Measurements from ENCODE around the gene AKAP3.

AKAP3 gene

GRCh38 chr12:4648501-4649357 is at the start of gene AKAP3, which contains the start of gene NDUFA9:
Gene AKAP3 (minus strand): TSS chr12:4649051. CDS start chr12:4638196, 10,855 bp downstream.
Gene NDUFA9 (plus strand): TSS chr12:4649114. CDS start chr12:4649127, 13 bp downstream.
- peak; percentile 95 for FAIRE-seq

- no peak for FAIRE-seq
Observed at GRCh38 chr12:4690760-4691159, 41.9 kb upstream of the AKAP3 start.

GRCh38 chr12:4685317-4685716 is 36.5 kb upstream of the AKAP3 start:
- FAIRE-seq: no peak

- FAIRE-seq: no peak
Observed at GRCh38 chr12:4681732-4682131, 32.9 kb upstream of the AKAP3 start.

GRCh38 chr12:4679711-4680110 is 30.9 kb upstream of the AKAP3 start:
- FAIRE-seq: no peak

- FAIRE-seq: no peak
Observed at GRCh38 chr12:4665236-4665635, 16.4 kb upstream of the AKAP3 start.

- no peak for FAIRE-seq
Observed at GRCh38 chr12:4663971-4664505, 15.2 kb upstream of the AKAP3 start.

- no peak for FAIRE-seq
Observed at GRCh38 chr12:4653691-4654090, 4.8 kb upstream of the AKAP3 start.

- FAIRE-seq: no peak
Observed at GRCh38 chr12:4653257-4653656, 4.4 kb upstream of the AKAP3 start.

GRCh38 chr12:4649358-4649661 is 459 bp upstream of the AKAP3 start:
- FAIRE-seq: no peak

GRCh38 chr12:4648104-4648500 is 749 bp downstream of the AKAP3 start:
- FAIRE-seq: peak; percentile 83

GRCh38 chr12:4645023-4645422 is 3.8 kb downstream of the AKAP3 start:
- FAIRE-seq: no peak

GRCh38 chr12:4643747-4644146 is 5.1 kb downstream of the AKAP3 start:
- FAIRE-seq: no peak

- FAIRE-seq: no peak
Observed at GRCh38 chr12:4630262-4630661, 18.6 kb downstream of the AKAP3 start.

GRCh38 chr12:4628406-4628805 is 20.4 kb downstream of the AKAP3 start:
- FAIRE-seq: no peak

GRCh38 chr12:4626543-4626942 is 22.3 kb downstream of the AKAP3 start:
- no peak for FAIRE-seq

GRCh38 chr12:4621511-4621910 is 27.3 kb downstream of the AKAP3 start:
- no peak for FAIRE-seq

GRCh38 chr12:4615667-4616066 is 33.2 kb downstream of the AKAP3 start:
- FAIRE-seq: no peak

- FAIRE-seq: no peak
Observed at GRCh38 chr12:4610481-4610880, 38.4 kb downstream of the AKAP3 start.

GRCh38 chr12:4609071-4609470 is 39.8 kb downstream of the AKAP3 start:
- no peak for FAIRE-seq

GRCh38 chr12:4607056-4607455 is 41.8 kb downstream of the AKAP3 start:
- no peak for FAIRE-seq

GRCh38 chr12:4604684-4605193 is 44.1 kb downstream of the AKAP3 start:
- FAIRE-seq: no peak

- no peak for FAIRE-seq
Observed at GRCh38 chr12:4603946-4604345, 44.9 kb downstream of the AKAP3 start.

GRCh38 chr12:4603421-4603820 is 45.4 kb downstream of the AKAP3 start:
- no peak for FAIRE-seq

GRCh38 chr12:4595881-4596280 is 53.0 kb downstream of the AKAP3 start:
- no peak for FAIRE-seq

Measured in islet of Langerhans (tissue), 1 donor.